Activated naive CD4-positive, alpha-beta T cell treated with anti-CD3 and anti-CD28 coated beads, Interleukin-2, amount 50 U/mL, for 72 hours (primary cell): ENCODE data around the gene PDE5A. TPM values are rescaled to one million over a fixed set of nuclear protein-coding genes. Genes with fewer than 3 reads are reported as not detected.
"Not testable (repeated sequence)": the region's sequence is repeated elsewhere in the genome, so short reads cannot be mapped to it uniquely, and the experiment has no call there.

ENCODE experiments used
- ATAC-seq, 2 donors: fragments of 150-1000 bp; cut with Tn5 transposase; 2 replicates each; pipeline ENCODE4 v1.10.0; 2021; ENCODE audit warnings: mild to moderate bottlenecking in 2 of 2, moderate library complexity in 2 of 2
- DNase-seq, 2 donors: peaks; one replicate each; pipeline ENCODE4 v3.0.0; 2021 to 2022; ENCODE audit warnings: low spot score in 2 of 2
- H3K27ac Mint-ChIP-seq, 2 donors: one replicate each; pipeline ENCODE4 v1.8.0; 2022; ENCODE audit warnings: mild to moderate bottlenecking in 2 of 2, mixed read lengths in 2 of 2
- H3K36me3 Mint-ChIP-seq, 2 donors: one replicate each; pipeline ENCODE4 v1.8.0; 2022; ENCODE audit warnings: mixed read lengths in 2 of 2
- H3K9me3 Mint-ChIP-seq, 2 donors: one replicate each; pipeline ENCODE4 v1.8.0; 2022; ENCODE audit warnings: mixed read lengths in 2 of 2
- total RNA-seq, 2 donors: library from RNA; stranded (reverse); gene quantifications; one replicate each; pipeline ENCODE4 v1.2.3, GENCODE V29; 2022

PDE5A gene
- total RNA-seq: under 1 TPM; 0.66 to 0.80 TPM

GRCh38 chr4:119628281-119629141, at the start of gene PDE5A:
Gene PDE5A (minus strand): TSS chr4:119628804. CDS start chr4:119628671, 133 bp downstream.
- Mint-ChIP-seq H3K36me3 (peaks cover 0 to 4% of the 10 kb centered on the region in 2 donors), H3K27ac (no peak within 1 kb of the TSS), H3K9me3 (no peaks in the 10 kb centered on the region)
- DNase-seq (peak; percentile 71 to 84), ATAC-seq (peak; percentile 86 to 92)

GRCh38 chr4:119676101-119676500, 47.5 kb upstream of the PDE5A start:
- Mint-ChIP-seq H3K36me3 (no peaks in the 10 kb centered on the region), H3K27ac (no peak overlapping the region), H3K9me3 (no peaks in the 10 kb centered on the region)
- ATAC-seq: no peak
- no peak for DNase-seq

- no peaks in the 10 kb centered on the region for H3K9me3 Mint-ChIP-seq
- DNase-seq (no peak), ATAC-seq (no peak)
- H3K27ac Mint-ChIP-seq: no peak overlapping the region
- H3K36me3 Mint-ChIP-seq: no peaks in the 10 kb centered on the region
Observed at GRCh38 chr4:119675391-119675790, 46.8 kb upstream of the PDE5A start.

GRCh38 chr4:119672938-119673337, 44.3 kb upstream of the PDE5A start:
- ATAC-seq: no peak
- no peak for DNase-seq
- no peak overlapping the region for H3K27ac Mint-ChIP-seq
- no peaks in the 10 kb centered on the region for H3K9me3 Mint-ChIP-seq
- no peaks in the 10 kb centered on the region for H3K36me3 Mint-ChIP-seq

GRCh38 chr4:119672086-119672485, 43.5 kb upstream of the PDE5A start:
- Mint-ChIP-seq H3K27ac (no peak overlapping the region), H3K36me3 (no peaks in the 10 kb centered on the region), H3K9me3 (no peaks in the 10 kb centered on the region)
- no peak for ATAC-seq
- DNase-seq: no peak

- no peaks in the 10 kb centered on the region for H3K9me3 Mint-ChIP-seq
- DNase-seq (no peak), ATAC-seq (no peak)
- no peaks in the 10 kb centered on the region for H3K36me3 Mint-ChIP-seq
- H3K27ac Mint-ChIP-seq: no peak overlapping the region
Observed at GRCh38 chr4:119671205-119671604, 42.6 kb upstream of the PDE5A start.

- H3K27ac Mint-ChIP-seq: no peak overlapping the region
- DNase-seq (no peak), ATAC-seq (no peak)
- H3K36me3 Mint-ChIP-seq: no peaks in the 10 kb centered on the region
- H3K9me3 Mint-ChIP-seq: no peaks in the 10 kb centered on the region
Observed at GRCh38 chr4:119667802-119668201, 39.2 kb upstream of the PDE5A start.

- Mint-ChIP-seq H3K27ac (no peak overlapping the region), H3K9me3 (no peaks in the 10 kb centered on the region), H3K36me3 (no peaks in the 10 kb centered on the region)
- DNase-seq (no peak), ATAC-seq (no peak)
Observed at GRCh38 chr4:119666653-119667091, 38.1 kb upstream of the PDE5A start.

GRCh38 chr4:119665752-119666151, 37.1 kb upstream of the PDE5A start:
- Mint-ChIP-seq H3K9me3 (no peaks in the 10 kb centered on the region), H3K27ac (no peak overlapping the region), H3K36me3 (no peaks in the 10 kb centered on the region)
- ATAC-seq (no peak), DNase-seq (no peak)

GRCh38 chr4:119664168-119664907, 35.7 kb upstream of the PDE5A start:
- DNase-seq (no peak), ATAC-seq (no peak)
- H3K9me3 Mint-ChIP-seq: no peaks in the 10 kb centered on the region
- H3K36me3 Mint-ChIP-seq: no peaks in the 10 kb centered on the region
- no peak overlapping the region for H3K27ac Mint-ChIP-seq

GRCh38 chr4:119663160-119663788, 34.7 kb upstream of the PDE5A start:
- ATAC-seq: no peak
- Mint-ChIP-seq H3K36me3 (no peaks in the 10 kb centered on the region), H3K27ac (no peak overlapping the region), H3K9me3 (no peaks in the 10 kb centered on the region)
- DNase-seq: no peak

- ATAC-seq, DNase-seq, H3K36me3 Mint-ChIP-seq, H3K27ac Mint-ChIP-seq, H3K9me3 Mint-ChIP-seq: not testable (repeated sequence)
Observed at GRCh38 chr4:119662612-119663011, 34.0 kb upstream of the PDE5A start.

GRCh38 chr4:119661231-119661630, 32.6 kb upstream of the PDE5A start:
- Mint-ChIP-seq H3K9me3 (no peaks in the 10 kb centered on the region), H3K36me3 (no peaks in the 10 kb centered on the region), H3K27ac (no peak overlapping the region)
- ATAC-seq: no peak
- no peak for DNase-seq

- H3K9me3 Mint-ChIP-seq: no peaks in the 10 kb centered on the region
- H3K36me3 Mint-ChIP-seq: no peaks in the 10 kb centered on the region
- ATAC-seq: no peak
- H3K27ac Mint-ChIP-seq: no peak overlapping the region
- no peak for DNase-seq
Observed at GRCh38 chr4:119659576-119659975, 31.0 kb upstream of the PDE5A start.

GRCh38 chr4:119657111-119657611, 28.6 kb upstream of the PDE5A start:
- H3K27ac Mint-ChIP-seq: no peak overlapping the region
- no peaks in the 10 kb centered on the region for H3K36me3 Mint-ChIP-seq
- H3K9me3 Mint-ChIP-seq: no peaks in the 10 kb centered on the region
- ATAC-seq: no peak
- DNase-seq: no peak

- H3K36me3 Mint-ChIP-seq: no peaks in the 10 kb centered on the region
- H3K27ac Mint-ChIP-seq: no peak overlapping the region
- DNase-seq: no peak
- no peaks in the 10 kb centered on the region for H3K9me3 Mint-ChIP-seq
- ATAC-seq: no peak
Observed at GRCh38 chr4:119656342-119656741, 27.7 kb upstream of the PDE5A start.
